Measurements from ENCODE around the gene VTI1A. TPM values are rescaled to one million over a fixed set of nuclear protein-coding genes. Genes with fewer than 3 reads are reported as not detected.

VTI1A gene
- polyA plus RNA-seq, 1 of the 3 experiments (the other 2 are of a cell fraction): 8.3 TPM

DNA sequence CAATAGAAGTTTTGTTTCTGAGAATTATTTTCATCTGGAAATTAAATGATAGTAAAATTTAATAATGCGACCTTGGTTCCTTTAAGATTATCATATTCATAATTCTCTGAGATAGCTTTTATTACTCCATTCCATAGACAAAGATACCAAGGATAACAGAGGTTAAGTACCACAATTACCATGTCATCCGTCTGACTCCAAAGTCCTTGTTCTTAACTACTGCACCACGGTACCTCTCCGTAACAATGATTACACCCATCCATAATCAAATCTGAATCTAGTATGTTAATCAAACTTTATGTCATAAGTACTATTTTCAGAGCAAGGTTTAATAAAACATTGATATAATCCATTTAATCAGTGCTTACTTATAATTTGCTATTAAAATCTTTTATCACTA, 8.7 kb upstream of the VTI1A start (continued):
- no peak for TF ChIP-seq FOSL2 (IDR thresholded peaks at IDR 0.05; ENCODE audit: borderline replicate concordance, low read depth)
- TF ChIP-seq, protein P1, sequence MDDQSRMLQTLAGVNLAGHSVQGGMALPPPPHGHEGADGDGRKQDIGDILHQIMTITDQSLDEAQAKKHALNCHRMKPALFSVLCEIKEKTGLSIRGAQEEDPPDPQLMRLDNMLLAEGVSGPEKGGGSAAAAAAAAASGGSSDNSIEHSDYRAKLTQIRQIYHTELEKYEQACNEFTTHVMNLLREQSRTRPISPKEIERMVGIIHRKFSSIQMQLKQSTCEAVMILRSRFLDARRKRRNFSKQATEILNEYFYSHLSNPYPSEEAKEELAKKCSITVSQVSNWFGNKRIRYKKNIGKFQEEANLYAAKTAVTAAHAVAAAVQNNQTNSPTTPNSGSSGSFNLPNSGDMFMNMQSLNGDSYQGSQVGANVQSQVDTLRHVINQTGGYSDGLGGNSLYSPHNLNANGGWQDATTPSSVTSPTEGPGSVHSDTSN (IDR thresholded peaks at IDR 0.05): no peak

DNA sequence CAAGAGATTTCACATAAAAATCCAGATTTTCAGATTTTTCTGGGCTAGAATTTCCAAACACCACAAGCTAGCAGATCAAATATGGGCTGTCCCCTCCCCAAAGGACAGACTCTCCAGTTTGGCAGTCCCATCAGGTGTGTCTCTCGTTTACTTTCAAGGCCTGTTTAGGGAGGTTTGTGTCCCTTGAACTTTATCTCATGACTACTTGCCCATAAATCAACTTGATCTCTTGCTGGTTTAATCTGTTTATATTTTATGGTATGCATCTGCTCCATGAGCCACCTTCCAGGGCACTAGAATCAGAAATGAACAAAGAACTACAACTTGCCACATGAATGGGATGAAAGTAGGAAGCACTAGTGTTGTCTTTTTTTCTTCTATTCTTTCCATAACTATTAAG, 5.5 kb upstream of the VTI1A start:
- no peak overlapping the region for H3K9ac ChIP-seq
- ChIA-PET CTCF (no interaction called here), POLR2A (no interaction called here)
- peaks cover 6% of the 10 kb centered on the region in 2 experiments; a peak in 3 of 4 replicates for H3K4me1 ChIP-seq (ENCODE audit: control insufficient read depth in 1 of 2, insufficient read depth in 2 of 2, low read depth in 1 of 2, low read length in 1 of 2)
- TF ChIP-seq, protein P2, sequence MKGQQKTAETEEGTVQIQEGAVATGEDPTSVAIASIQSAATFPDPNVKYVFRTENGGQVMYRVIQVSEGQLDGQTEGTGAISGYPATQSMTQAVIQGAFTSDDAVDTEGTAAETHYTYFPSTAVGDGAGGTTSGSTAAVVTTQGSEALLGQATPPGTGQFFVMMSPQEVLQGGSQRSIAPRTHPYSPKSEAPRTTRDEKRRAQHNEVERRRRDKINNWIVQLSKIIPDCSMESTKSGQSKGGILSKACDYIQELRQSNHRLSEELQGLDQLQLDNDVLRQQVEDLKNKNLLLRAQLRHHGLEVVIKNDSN (IDR thresholded peaks at IDR 0.05; ENCODE audit: borderline replicate concordance, low read depth): no peak
- no peak for TF ChIP-seq SIN3A (IDR thresholded peaks at IDR 0.05; ENCODE audit: borderline replicate concordance, low read depth, low read length)
- no peak for TF ChIP-seq RAD21 (IDR thresholded peaks at IDR 0.05; ENCODE audit: low read length)
- no peak for TF ChIP-seq FOSL2 (IDR thresholded peaks at IDR 0.05; ENCODE audit: borderline replicate concordance, low read depth)
- H3F3A ChIP-seq (replicated peaks; ENCODE audit: insufficient read depth): peaks cover 9% of the 10 kb centered on the region
- peaks cover 58 to 77% of the 10 kb centered on the region in 2 experiments for H3K36me3 ChIP-seq (replicated peaks in 1 of 2; ENCODE audit: control insufficient read depth in 1 of 2, insufficient read depth in 2 of 2, low read length in 1 of 2)
- no peaks in the 10 kb centered on the region for H3K9me2 ChIP-seq
- H3K27ac ChIP-seq (ENCODE audit: low read depth in 2 of 2, low read length in 1 of 2): no peak overlapping the region
- H4K20me1 ChIP-seq (ENCODE audit: insufficient read depth): no peaks in the 10 kb centered on the region
- no peaks in the 10 kb centered on the region for H3K27me3 ChIP-seq (ENCODE audit: insufficient read depth)
- H3K79me2 ChIP-seq (ENCODE audit: insufficient read depth): peaks cover 29% of the 10 kb centered on the region
- H3K4me2 ChIP-seq: no peak overlapping the region
- no peak overlapping the region for H3K4me3 ChIP-seq (ENCODE audit: low read depth in 2 of 2, low read length in 1 of 2)
- H2AFZ ChIP-seq (ENCODE audit: low read depth): no peak overlapping the region
- no peak for DNase-seq
- 45% methylated on average over 1 of the region's 1 CpG for WGBS (ENCODE audit: low lambda C conversion rate)
- H3K9me3 ChIP-seq: no peaks in the 10 kb centered on the region

DNA sequence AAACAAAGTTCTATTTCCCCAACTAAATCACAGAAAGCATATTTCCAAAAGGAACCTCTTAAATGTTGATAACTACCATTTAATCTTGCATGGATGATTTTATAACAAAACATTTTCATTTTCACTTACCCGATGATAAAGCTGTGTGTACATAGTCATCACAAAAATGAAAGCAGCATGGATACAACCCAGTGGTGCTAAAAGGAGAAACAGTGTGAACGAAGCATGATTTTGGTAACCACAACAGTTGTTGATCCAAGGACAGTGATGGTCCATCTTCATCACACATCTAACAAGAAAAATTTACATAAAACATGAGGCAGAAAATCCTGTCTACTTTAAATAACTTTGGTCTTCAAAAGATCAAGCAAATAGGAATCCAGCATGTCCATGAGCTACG, 5.0 kb upstream of the VTI1A start:
- WGBS (ENCODE audit: low lambda C conversion rate): 75% methylated on average over 3 of the region's 3 CpGs
- CTCF ChIA-PET: no interaction called here

More for the DNA sequence above, 5.0 kb upstream of the VTI1A start:
- Histone ChIP-seq H4K20me1 (ENCODE audit: insufficient read depth) (no peaks in the 10 kb centered on the region), H3K9me2 (no peaks in the 10 kb centered on the region), H2AFZ (ENCODE audit: low read depth) (no peak overlapping the region), H3K27me3 (ENCODE audit: insufficient read depth) (no peaks in the 10 kb centered on the region), H3K9me3 (no peaks in the 10 kb centered on the region), H3F3A (replicated peaks; ENCODE audit: insufficient read depth) (peaks cover 9% of the 10 kb centered on the region), H3K4me2 (no peak overlapping the region), H3K4me3 (ENCODE audit: low read depth in 2 of 2, low read length in 1 of 2) (no peak overlapping the region), H3K36me3 (replicated peaks in 1 of 2; ENCODE audit: control insufficient read depth in 1 of 2, insufficient read depth in 2 of 2, low read length in 1 of 2) (peaks cover 54 to 71% of the 10 kb centered on the region in 2 experiments), H3K4me1 (ENCODE audit: control insufficient read depth in 1 of 2, insufficient read depth in 2 of 2, low read depth in 1 of 2, low read length in 1 of 2) (peaks cover 6% of the 10 kb centered on the region in 2 experiments; a peak in 3 of 4 replicates), H3K9ac (no peak overlapping the region), H3K79me2 (ENCODE audit: insufficient read depth) (peaks cover 32% of the 10 kb centered on the region), H3K27ac (ENCODE audit: low read depth in 2 of 2, low read length in 1 of 2) (no peak overlapping the region)
- POLR2A ChIA-PET: no interaction called here
- no peak for TF ChIP-seq POLR2AphosphoS5 (IDR thresholded peaks at IDR 0.05; ENCODE audit: low read depth, low read length)
- TF ChIP-seq NRF1 (IDR thresholded peaks at IDR 0.05; ENCODE audit: low read depth, low read length): no peak
- TF ChIP-seq, protein P3, sequence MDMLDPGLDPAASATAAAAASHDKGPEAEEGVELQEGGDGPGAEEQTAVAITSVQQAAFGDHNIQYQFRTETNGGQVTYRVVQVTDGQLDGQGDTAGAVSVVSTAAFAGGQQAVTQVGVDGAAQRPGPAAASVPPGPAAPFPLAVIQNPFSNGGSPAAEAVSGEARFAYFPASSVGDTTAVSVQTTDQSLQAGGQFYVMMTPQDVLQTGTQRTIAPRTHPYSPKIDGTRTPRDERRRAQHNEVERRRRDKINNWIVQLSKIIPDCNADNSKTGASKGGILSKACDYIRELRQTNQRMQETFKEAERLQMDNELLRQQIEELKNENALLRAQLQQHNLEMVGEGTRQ (IDR thresholded peaks at IDR 0.05; ENCODE audit: borderline replicate concordance, low read depth, low read length): no peak
- no peak for TF ChIP-seq ELF1 (IDR thresholded peaks at IDR 0.05)
- TF ChIP-seq JUND (IDR thresholded peaks at IDR 0.05): no peak
- no peak for TF ChIP-seq RCOR1 (IDR thresholded peaks at IDR 0.05; ENCODE audit: low read length)
- TF ChIP-seq CHD2 (IDR thresholded peaks at IDR 0.05; ENCODE audit: low read length, partially characterized antibody): no peak
- TF ChIP-seq, protein P4, sequence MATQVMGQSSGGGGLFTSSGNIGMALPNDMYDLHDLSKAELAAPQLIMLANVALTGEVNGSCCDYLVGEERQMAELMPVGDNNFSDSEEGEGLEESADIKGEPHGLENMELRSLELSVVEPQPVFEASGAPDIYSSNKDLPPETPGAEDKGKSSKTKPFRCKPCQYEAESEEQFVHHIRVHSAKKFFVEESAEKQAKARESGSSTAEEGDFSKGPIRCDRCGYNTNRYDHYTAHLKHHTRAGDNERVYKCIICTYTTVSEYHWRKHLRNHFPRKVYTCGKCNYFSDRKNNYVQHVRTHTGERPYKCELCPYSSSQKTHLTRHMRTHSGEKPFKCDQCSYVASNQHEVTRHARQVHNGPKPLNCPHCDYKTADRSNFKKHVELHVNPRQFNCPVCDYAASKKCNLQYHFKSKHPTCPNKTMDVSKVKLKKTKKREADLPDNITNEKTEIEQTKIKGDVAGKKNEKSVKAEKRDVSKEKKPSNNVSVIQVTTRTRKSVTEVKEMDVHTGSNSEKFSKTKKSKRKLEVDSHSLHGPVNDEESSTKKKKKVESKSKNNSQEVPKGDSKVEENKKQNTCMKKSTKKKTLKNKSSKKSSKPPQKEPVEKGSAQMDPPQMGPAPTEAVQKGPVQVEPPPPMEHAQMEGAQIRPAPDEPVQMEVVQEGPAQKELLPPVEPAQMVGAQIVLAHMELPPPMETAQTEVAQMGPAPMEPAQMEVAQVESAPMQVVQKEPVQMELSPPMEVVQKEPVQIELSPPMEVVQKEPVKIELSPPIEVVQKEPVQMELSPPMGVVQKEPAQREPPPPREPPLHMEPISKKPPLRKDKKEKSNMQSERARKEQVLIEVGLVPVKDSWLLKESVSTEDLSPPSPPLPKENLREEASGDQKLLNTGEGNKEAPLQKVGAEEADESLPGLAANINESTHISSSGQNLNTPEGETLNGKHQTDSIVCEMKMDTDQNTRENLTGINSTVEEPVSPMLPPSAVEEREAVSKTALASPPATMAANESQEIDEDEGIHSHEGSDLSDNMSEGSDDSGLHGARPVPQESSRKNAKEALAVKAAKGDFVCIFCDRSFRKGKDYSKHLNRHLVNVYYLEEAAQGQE (IDR thresholded peaks at IDR 0.05; ENCODE audit: low read depth, low read length): no peak
- TF ChIP-seq, protein P5, sequence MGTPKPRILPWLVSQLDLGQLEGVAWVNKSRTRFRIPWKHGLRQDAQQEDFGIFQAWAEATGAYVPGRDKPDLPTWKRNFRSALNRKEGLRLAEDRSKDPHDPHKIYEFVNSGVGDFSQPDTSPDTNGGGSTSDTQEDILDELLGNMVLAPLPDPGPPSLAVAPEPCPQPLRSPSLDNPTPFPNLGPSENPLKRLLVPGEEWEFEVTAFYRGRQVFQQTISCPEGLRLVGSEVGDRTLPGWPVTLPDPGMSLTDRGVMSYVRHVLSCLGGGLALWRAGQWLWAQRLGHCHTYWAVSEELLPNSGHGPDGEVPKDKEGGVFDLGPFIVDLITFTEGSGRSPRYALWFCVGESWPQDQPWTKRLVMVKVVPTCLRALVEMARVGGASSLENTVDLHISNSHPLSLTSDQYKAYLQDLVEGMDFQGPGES (IDR thresholded peaks at IDR 0.05; ENCODE audit: low read depth, low read length): no peak
- no peak for DNase-seq
